Mononuclear cell (primary cell): Measurements from ENCODE around the gene AP2M1. TPM values are rescaled to one million over a fixed set of nuclear protein-coding genes. Genes with fewer than 3 reads are reported as not detected.

Source experiments
- H3K27me3 ChIP-seq: 2 replicates; pipeline ENCODE4 v1.6.0; 2011; ENCODE audit warnings: low read length, control low read depth; ENCODE audit not compliant: insufficient read depth
- H3K4me1 ChIP-seq: 2 replicates; pipeline ENCODE4 v1.5.1; 2011; ENCODE audit warnings: mild to moderate bottlenecking, low read length, control low read depth; ENCODE audit not compliant: insufficient read depth
- H3K4me3 ChIP-seq: 2 replicates; pipeline ENCODE4 v1.5.1; 2011; ENCODE audit warnings: mild to moderate bottlenecking, low read length, moderate library complexity
- H3K9me3 ChIP-seq: 2 replicates; pipeline ENCODE4 v1.5.1; 2011; ENCODE audit warnings: low read depth, mild to moderate bottlenecking, control low read depth, low read length
- total RNA-seq: library from RNA; depleted of rRNA; stranded (reverse); fragments of >200 nt; gene quantifications from one replicate; pipeline ENCODE4 v1.2.3, GENCODE V29; 2012

The AP2M1 gene
- total RNA-seq, 1 donor = 167 TPM

GRCh38 chr3:184168363-184169120 lies 6.1 kb upstream of the AP2M1 start:
- Histone ChIP-seq H3K27me3 (no peaks in the 10 kb centered on the region), H3K4me1 (no peaks in the 10 kb centered on the region), H3K4me3 (no peak overlapping the region), H3K9me3 (no peaks in the 10 kb centered on the region)

GRCh38 chr3:184169896-184170875 lies 4.5 kb upstream of the AP2M1 start:
- Histone ChIP-seq H3K4me1 (peaks cover 4% of the 10 kb centered on the region), H3K9me3 (no peaks in the 10 kb centered on the region), H3K27me3 (no peaks in the 10 kb centered on the region), H3K4me3 (no peak overlapping the region)

GRCh38 chr3:184171562-184171961 lies 3.1 kb upstream of the AP2M1 start:
- no peak overlapping the region for H3K4me3 ChIP-seq

GRCh38 chr3:184172681-184173373 lies 1.8 kb upstream of the AP2M1 start:
- Histone ChIP-seq H3K4me1 (peaks cover 30% of the 10 kb centered on the region), H3K27me3 (no peaks in the 10 kb centered on the region), H3K4me3 (no peak overlapping the region), H3K9me3 (no peaks in the 10 kb centered on the region)

More at GRCh38 chr3:184171562-184171961, 3.1 kb upstream of the AP2M1 start:
- Histone ChIP-seq H3K27me3 (no peaks in the 10 kb centered on the region), H3K4me1 (peaks cover 18% of the 10 kb centered on the region), H3K9me3 (no peaks in the 10 kb centered on the region)

GRCh38 chr3:184173374-184173722 lies 1.3 kb upstream of the AP2M1 start:
- Histone ChIP-seq H3K4me1 (peaks cover 36% of the 10 kb centered on the region), H3K27me3 (no peaks in the 10 kb centered on the region), H3K9me3 (no peaks in the 10 kb centered on the region), H3K4me3 (no peak overlapping the region)

GRCh38 chr3:184174284-184174645 lies 390 bp upstream of the AP2M1 start:
- H3K4me3 ChIP-seq = no peak overlapping the region
- H3K9me3 ChIP-seq = no peaks in the 10 kb centered on the region
- no peaks in the 10 kb centered on the region for H3K27me3 ChIP-seq
- peaks cover 36% of the 10 kb centered on the region for H3K4me1 ChIP-seq

- Histone ChIP-seq H3K4me1 (peaks cover 36% of the 10 kb centered on the region), H3K4me3 (peak overlapping the region; percentile 98), H3K9me3 (no peaks in the 10 kb centered on the region), H3K27me3 (no peaks in the 10 kb centered on the region)
Observed at GRCh38 chr3:184175506-184175905, 851 bp downstream of the AP2M1 start.

- peaks cover 36% of the 10 kb centered on the region for H3K4me1 ChIP-seq
- H3K4me3 ChIP-seq = no peak overlapping the region
- no peaks in the 10 kb centered on the region for H3K27me3 ChIP-seq
- no peaks in the 10 kb centered on the region for H3K9me3 ChIP-seq
Observed at GRCh38 chr3:184175981-184176376, 1.3 kb downstream of the AP2M1 start.

GRCh38 chr3:184176377-184177330 lies 2.0 kb downstream of the AP2M1 start:
- peaks cover 36% of the 10 kb centered on the region for H3K4me1 ChIP-seq
- H3K9me3 ChIP-seq = no peaks in the 10 kb centered on the region
- no peaks in the 10 kb centered on the region for H3K27me3 ChIP-seq
- H3K4me3 ChIP-seq = no peak overlapping the region

- Histone ChIP-seq H3K4me1 (peaks cover 36% of the 10 kb centered on the region), H3K27me3 (no peaks in the 10 kb centered on the region), H3K9me3 (no peaks in the 10 kb centered on the region), H3K4me3 (no peak overlapping the region)
Observed at GRCh38 chr3:184177331-184177731, 2.7 kb downstream of the AP2M1 start.

GRCh38 chr3:184177767-184178306 lies 3.2 kb downstream of the AP2M1 start:
- no peaks in the 10 kb centered on the region for H3K9me3 ChIP-seq
- peaks cover 36% of the 10 kb centered on the region for H3K4me1 ChIP-seq
- no peaks in the 10 kb centered on the region for H3K27me3 ChIP-seq
- no peak overlapping the region for H3K4me3 ChIP-seq

GRCh38 chr3:184178521-184179138 lies 4.0 kb downstream of the AP2M1 start:
- no peaks in the 10 kb centered on the region for H3K27me3 ChIP-seq
- no peaks in the 10 kb centered on the region for H3K9me3 ChIP-seq
- H3K4me1 ChIP-seq = peaks cover 36% of the 10 kb centered on the region
- no peak overlapping the region for H3K4me3 ChIP-seq

- Histone ChIP-seq H3K27me3 (no peaks in the 10 kb centered on the region), H3K4me1 (peaks cover 32% of the 10 kb centered on the region), H3K9me3 (no peaks in the 10 kb centered on the region), H3K4me3 (no peak overlapping the region)
Observed at GRCh38 chr3:184180165-184180564, 5.5 kb downstream of the AP2M1 start.
